Bone marrow (tissue), 2 donors: Measurements from ENCODE around the gene AGT.
"Not testable (repeated sequence)": the region's sequence is repeated elsewhere in the genome, so short reads cannot be mapped to it uniquely, and the experiment has no call there.

ENCODE experiments used
- DNase-seq, 2 donors: peaks; one replicate each; lab custom pipeline; 2025; lab: John Stamatoyannopoulos, UW

The AGT gene

DNA sequence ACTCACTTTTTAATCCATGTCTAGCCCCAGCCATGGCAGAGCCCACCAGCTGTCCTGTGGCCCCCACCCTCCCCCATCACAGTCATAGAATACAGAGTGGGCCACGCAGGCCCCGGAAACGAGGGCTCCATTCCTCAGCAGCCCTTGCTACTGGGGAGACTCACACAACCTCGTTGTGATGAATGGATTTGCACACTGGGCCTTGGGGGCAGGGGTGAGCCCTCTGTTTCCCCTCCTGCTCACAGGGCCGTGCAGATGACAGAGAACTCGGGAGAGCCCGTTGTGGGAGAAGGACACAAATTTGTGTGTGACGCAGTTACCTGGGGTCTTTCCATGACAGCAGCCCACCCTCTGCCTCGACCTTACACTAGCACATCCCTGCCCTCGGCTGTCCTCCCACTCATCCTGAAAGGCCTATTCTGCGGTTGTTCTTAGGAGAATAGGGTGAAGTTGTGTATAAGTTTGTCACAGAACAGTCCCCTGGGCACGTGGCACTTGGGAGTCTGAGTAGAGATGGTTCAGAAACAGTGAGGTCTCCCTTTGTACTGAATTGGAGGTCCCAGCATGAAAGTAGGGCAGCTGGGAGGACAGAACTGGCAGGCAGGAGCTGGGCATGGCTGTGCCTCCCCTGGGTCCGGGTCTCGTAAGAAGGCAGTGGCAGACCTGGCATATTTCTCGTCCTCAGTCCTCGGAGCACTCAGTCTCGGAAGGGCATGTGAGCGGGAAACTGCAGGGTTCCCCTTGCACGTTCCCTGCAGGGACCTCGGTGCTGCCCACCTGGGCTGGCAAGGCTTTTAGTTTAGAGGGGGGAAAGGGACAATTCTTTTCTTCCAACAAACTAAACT, 6.8 kb downstream of the AGT start:
- no peak for DNase-seq

DNA sequence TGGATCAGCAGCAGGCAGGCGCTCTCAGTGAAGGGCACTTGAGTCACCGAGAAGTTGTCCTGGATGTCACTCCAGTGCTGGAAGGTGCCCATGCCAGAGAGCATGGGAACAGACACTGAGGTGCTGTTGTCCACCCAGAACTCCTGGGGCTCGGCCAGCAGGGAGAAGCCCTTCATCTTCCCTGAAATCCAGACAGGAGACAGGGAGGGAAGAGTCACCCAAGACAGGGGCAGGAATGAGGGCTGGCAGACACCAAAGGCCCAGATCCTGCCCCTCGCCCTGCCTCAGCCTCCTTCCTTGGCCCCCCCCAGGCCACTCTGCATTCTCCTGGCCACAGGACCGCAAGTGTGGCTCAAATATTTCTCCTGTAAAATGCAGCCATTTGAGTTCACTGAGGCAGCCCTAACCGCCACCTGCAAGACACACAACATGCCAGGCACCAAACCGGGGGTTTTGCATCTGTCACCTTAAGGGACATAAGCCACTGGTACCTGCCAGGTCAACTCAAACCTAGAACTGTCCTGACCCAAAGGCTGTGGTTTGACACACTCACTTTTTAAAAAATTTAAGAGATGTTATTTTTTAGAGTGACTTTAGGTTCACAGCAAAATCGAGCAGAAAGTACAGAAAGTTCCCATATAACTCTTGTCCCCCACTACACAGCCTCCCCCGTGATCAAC, 7.8 kb downstream of the AGT start:
- no peak for DNase-seq

DNA sequence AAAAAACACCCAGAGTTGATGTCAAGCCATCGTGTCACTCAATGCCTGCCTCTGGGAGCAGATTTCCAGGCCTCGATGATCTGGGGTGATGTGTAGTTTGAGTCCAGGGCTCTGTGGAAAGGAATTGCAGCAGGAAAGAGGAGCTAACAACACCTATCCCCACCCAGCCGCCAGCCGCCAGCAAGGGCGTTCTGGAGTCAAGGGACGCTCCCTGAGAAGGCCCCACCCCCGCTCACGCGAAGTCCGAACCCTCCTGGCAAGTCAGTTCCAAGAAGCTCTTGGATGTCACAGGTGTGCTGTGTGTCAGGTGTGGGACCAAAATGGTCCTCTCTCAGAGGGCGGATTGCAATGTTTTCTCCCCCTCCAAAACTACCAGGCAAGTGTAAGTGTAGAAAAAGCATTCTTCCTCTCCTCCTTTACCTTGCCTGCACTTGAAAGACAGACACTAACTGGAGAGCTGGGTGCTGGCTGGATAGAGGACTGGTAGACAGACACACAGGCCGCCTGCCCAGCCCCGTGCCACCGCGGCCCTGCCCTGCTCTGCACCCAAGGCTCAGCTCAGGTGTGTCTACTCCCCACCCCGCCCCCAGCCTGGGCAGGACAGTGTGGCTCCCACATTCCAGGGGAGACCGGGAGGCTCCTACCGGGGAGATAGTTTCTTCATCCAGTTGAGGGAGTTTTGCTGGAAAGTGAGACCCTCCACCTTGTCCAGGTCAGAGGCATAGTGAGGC, 8.5 kb downstream of the AGT start:
- no peak for DNase-seq

DNA sequence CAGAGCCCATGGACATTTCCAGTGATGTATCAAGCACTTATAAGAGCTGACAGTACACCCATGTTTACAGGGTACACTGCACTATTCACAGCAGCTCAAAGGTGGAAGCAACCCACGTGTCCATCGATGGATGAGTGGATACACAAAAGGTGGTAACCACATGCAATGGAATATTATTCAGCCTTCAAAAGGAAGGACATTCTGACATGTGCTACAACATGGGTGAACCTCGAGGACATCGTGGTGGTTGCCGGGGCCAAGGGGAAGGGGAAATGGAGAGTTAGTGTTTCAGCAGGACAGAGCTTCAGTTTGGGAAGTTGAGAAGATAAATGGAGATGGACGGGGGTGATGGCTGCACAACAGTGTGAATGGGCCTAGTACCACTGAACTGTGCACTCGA, 9.1 kb downstream of the AGT start:
- no peak for DNase-seq

DNA sequence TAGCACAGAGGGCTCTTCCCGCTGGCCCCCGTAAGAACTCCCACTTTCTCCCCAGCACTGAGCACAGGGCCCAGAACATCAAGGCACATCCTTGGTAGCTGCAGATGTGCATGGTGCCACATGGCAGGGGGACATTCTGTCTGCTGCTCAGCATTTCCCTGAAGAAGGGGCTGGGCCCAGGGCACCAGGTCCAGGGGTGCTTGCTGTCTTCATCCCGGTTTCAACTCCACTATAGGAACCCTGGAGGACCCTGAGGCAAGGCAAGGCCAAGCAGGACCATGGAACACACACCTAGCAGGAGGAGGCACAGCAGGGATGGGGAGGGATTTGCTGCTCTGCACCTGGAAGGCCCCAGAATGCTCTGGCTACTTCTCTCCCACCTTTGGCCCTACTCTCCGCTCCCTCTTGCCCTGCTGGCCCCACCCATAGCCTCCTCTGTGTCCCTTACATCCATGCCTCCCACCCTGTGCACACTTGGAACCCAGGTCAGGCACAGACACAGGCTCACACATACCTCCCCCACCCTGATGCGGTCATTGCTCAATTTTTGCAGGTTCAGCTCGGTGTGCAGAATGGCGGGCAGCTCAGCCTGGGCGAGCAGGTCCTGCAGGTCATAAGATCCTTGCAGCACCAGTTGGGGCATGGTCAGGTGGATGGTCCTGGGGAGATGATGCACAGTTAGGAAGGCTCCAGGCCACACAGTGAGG, 10.1 kb downstream of the AGT start:
- no peak for DNase-seq

DNA sequence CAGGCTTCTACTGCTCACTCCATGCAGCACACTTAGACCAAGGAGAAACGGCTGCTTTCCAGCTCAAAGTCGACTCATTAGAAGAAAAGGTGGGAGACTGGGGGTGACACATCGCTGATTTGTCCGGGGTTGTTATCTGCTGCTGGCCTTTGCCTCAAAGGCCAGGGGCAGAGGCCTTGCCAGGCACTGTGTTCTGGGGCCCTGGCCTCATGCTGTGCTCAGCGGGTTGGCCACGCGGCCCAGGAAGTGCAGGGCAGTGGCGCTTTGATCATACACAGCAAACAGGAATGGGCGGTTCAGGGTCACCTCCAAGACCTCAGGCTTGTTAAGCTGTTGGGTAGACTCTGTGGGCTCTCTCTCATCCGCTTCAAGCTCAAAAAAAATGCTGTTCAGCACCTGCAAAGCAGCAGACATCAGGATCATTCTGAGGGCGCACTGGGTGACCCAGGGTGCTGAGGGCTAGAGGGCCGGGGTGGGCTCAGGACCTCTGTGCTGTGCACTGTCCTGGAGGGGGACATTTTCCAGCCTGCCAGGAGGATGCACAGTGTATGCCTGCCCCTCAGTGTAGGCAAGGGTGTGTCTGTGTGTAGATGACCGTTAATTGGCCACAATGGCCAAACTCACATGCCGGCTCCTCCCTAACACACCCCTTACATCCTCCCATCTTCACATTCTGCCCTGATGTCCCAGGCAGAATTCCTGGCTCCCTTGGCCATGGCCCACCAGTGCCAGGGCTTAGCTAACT, 10.8 kb downstream of the AGT start:
- no peak for DNase-seq

DNA sequence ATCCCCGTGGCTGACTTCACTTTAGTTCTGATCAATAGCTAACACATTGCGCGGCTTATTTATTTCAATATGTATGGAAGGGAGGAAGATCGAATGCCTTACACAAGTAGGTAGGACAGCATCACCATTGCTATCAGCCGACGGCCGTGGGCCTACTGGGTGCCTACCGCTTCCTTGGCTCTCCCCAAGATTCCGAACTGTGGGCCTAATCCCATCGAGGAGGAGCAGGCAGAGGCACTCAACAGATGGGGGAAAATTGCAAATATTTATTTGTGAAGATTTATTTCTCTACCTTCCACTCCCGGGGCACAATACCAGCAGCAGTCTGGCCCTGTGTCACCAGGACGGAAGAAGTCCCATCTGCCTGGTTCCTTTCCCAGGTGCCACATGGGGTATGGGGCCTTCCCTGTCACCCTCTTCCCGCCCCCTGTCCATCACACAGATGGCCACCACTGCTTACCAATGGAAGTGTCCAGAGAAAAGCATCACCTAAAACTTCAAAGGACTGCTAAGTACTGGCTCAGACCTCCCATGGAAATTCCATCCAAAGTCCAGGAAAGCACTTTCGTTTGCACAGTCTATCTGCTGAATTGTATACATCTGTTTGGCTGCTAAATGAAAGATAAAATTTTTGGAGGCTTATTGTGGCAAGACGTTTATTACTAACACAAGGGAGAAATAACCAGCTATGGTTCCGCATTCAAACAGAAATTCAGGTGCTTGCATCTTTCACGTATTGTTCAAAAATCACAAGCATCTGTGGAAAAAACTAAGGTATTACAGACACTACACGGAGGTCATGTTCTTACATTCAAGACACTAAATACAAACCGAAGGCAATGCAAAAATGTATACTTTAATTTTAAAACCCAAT, 11.8 kb downstream of the AGT start:
- DNase-seq = no peak

DNA sequence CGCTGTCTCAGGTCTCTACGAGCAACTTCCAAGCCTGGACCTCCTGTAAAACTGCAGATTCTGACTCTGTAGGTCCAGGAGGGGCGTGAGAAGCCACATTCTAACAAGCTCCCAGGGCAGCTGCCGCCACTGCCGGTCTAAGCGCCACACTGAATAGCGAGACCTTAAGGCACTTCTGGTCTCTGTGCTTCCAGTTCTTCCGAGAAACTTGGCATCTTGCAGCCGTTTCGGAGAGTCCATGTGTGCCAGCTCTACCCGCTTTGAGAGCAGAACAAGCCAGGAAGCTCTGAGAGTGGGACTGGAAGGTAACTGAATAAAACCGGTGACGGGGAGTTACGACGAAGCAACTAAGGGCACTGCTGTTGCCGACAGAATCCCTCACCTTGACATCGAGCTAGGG, 12.5 kb downstream of the AGT start:
- DNase-seq = no peak

DNA sequence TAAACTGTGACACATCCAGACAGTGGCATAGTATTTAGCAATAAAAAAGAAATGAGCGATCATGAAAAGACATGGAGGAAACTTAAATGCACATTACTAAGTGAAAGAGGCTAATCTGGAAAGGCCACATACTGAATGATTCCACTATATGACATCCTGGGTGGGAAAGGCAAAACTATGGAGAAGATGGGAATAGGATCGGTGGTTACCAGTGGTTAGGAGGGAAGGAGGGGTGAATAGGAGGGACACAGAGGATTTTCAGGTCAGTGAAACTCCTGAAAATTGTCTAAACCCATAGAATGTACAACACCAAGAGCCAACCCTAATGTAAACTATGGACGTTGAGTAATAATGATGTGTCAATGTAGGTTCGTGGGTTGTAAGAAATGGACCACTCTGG, 13.8 kb downstream of the AGT start:
- no peak for DNase-seq

DNA sequence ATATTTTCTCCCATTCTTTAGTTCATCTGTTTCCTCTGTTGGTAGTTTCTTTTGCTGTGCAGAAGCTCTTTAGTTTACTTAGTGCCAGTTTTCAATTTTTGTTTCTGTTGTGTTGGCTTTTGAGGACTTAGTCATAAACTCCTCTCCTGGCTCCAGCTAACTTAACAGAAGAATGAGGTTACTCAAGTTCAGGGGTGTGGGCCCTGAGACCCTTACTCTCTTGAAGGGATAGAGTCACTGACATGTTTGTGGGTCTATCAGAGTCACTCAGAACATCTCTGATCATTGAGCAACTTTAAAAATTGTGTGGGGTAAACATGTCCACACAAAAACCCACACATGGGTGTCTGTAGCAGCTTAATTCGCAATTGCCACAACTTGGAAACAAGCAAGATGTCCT, 14.2 kb downstream of the AGT start:
- DNase-seq = no peak

DNA sequence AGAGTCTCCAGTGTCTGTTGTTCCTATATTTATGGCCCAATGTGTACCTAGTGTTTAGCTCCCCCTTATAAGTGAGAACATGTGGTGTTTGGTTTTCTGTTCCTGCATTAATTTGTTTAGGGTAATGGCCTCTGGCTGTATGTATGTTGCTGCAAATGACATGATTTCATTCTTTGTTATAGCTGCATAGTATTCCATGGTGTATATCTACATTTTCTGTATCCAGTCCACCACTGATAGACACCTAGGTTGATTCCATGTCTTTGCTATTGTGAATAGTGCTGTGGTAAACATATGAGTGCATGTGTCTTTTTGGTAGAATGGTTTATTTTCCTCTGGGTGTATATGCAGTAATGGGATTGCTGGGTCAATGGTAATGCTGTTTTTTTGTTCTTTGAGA, 15.0 kb downstream of the AGT start:
- not testable (repeated sequence) for DNase-seq

DNA sequence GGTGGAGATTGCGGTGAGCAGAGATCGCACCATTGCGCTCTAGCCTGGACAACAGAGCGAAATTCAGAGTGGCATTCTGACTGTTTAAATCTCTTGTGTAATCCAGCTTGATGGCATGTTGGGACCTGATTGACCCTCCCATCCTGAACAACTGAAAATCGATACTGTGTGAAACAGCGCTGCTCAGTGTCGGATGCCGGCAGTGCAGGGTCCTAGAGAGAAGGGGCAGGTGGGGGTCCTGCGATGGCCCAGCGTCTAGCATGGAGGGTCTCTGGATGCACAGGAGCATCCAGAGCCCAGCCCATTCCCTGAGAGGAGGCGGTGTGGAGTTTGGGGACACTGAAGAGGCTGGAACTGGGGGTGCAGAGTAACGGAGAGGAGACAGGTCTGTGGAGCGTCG, 15.8 kb downstream of the AGT start:
- no peak for DNase-seq

DNA sequence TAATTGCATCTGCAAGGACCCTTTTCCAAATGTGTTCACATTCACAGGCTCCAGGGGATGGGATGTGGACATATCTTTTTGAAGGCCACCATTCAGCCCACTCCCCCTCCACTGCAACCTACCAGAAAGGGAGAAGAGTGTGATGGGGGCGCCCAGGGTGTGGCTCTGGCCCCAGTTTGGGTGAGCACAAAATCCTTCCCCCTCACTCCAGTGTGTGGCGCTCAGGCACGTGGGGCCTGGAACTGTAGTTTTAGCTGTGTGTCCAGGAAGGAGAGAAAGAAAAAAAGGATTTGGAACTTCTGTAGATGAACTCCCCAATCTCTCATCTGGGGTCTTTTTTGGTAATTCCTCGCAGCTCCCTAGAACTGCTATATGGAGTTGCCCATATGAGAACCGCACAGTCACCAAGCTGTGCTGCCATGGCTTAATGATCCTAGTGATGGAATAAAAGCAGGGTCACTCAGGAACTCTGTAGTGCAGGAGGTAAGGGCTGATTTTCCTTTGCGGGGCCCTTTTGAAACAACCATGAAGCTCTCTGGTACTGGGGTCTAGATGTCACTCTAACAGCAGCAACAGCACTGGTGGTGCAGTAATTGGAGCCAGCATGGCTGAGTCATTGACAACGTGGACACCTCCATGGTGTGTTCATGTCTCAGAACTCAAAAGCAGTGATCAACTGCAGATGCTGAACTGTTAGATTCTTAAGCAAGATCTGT, 17.0 kb downstream of the AGT start:
- no peak for DNase-seq

DNA sequence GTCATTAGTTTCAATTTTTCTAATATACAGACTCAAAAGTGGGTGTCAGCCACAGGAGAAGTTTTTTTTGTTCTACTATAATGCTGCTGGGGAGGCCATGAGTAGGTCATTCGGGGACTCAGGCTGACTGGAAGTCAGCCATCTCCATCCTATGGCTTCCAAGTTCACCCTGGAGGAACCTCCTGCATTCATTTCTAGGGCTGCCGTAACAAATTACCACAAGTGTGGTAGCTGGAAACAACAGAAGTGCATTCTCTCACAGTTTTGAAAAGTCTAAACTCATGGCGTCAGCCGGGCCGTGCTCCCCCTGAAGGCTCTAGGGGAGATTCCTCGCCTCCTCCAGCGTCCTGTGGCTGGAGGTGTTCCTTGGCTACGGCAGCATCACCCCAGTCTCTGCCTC, 17.7 kb downstream of the AGT start:
- DNase-seq = no peak

DNA sequence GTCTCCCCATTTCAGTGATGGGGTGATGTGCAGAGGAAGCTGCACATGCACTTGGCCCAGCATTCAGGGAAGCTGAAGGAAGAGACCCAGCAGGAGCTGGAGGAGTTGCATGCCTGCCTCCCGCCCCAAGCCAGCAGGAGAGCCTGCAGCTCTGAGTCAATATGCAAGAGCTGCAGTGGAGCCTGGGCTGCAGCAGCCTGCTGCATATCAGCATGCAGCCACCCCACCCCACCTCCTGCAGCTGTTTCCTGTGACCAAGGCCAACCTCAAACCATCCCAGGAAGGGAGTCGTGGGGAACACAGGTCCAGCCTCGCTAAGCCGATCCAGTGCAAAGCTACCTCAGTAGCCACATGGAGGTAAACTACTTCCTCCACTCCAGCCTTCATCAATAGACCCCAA, 18.9 kb downstream of the AGT start:
- no peak for DNase-seq

DNA sequence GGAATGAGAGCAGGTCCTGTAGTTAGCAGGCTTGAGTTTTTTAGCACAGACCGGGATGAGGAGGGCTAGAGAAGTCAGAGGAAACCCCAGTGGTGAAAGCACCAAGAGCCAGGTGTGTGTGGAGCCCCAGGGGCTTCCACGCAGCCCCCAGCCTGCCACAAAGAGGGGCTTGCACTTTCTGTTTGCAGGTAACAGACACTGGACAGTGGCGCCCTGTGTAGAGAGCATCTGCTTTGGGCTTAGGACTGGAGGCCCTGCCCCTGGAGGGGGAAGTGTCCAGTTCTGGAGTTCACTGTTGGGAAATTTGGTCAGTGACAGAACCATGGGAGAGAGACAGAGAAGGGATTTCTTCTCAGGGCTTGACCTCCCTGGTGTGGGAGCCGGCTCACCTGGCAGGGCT, 19.5 kb downstream of the AGT start:
- DNase-seq = no peak

DNA sequence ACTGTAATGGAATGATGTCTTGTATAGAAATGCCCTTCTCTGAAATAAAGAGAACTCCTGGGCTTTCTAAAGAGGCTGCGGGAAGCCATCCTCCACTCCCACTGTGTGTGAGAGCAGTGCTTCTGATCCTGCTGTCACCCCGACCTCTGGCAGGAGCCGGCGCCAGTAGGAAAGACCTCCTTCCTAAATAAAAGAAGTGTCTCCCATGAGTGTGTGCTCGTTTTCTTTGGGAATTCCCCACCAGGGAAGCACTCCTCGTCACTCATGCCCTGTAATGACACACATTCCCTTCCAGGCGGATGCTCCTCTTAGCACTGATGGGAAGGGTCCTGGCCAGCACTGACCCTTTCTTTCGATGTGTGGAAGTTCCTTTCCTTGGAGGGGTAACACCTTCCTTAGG, 20.1 kb downstream of the AGT start:
- DNase-seq = no peak

DNA sequence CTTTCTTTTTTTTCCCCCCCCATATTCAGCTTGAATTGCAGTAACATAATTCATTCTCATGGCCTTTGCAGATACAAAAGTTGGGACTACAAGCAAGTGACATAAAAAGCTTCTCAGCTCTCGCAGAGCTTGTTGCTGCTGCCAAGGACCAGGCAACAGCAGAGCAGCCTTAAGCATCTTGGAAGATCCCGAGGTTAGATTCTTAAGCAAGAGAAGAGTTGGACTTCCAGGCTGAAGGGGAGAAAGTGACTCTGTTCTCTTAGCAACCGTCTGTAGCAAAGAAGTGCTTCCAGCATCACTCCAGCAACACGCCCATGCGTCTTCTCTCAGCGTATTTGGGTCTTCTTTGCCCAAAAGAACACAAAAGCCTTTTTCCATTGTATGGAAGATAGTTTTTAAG, 20.7 kb downstream of the AGT start:
- DNase-seq = no peak

DNA sequence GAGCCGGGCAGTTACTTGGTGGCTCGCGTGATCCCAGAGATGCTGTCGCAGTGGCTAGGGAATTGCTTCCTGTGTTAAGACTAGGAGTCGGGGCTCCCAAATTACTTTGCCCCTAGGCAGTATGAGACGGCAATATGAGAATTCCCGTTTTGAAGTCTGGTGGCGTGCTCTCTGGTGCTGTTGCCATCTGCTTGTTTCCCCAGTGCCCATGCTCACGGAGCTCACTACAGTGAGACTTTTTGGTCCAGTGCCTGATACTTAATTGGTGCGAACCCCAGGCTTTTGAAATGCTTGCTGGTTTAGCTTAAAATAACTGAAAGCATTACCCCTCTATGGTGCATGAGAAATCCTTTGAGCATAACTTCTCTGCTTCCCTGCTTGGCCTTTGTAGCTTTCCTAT, 22.3 kb downstream of the AGT start:
- DNase-seq = no peak

DNA sequence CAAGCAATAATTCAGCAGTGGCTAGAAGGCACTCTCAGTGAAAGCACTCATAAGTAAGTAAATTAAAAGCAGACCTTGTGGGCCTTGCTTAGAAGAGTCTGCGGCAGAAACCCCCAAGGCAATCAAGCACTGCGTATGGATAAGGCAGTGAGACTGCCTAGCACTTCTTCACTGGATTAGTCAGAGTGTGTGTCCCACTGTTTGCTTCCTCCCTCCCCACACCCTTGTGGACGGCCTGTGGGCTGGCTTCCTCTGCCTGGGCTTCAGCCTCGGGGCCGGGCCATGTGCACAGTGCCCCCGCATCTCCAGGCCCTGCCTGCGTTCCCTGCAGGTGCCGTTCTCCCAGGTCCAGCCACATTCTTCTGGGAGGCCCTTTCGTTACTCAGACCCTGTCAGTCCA, 23.8 kb downstream of the AGT start:
- DNase-seq = no peak
